Naive thymus-derived CD4-positive, alpha-beta T cell (primary cell): ENCODE results near the gene ZDHHC17. TPM values are rescaled to one million over a fixed set of nuclear protein-coding genes. Genes with fewer than 3 reads are reported as not detected.

Source experiments
- ATAC-seq: fragments of 150-1000 bp; cut with Tn5 transposase; 2 replicates; pipeline ENCODE4 v1.10.0; 2021; ENCODE audit warnings: mild to moderate bottlenecking, moderate library complexity
- CTCF ChIA-PET: fragments of 350-600 bp; sonication (Branson Sonifier 250); formaldehyde crosslinking; loops from one replicate; lab custom pipeline; 2021; ENCODE audit warnings: antibody characterized with exemption; lab: Charles Lee
- POLR2A ChIA-PET: fragments of 350-600 bp; sonication (Branson Sonifier 250); formaldehyde crosslinking; loops from one replicate; lab custom pipeline; 2021; ENCODE audit warnings: antibody characterized with exemption, inconsistent platforms; lab: Charles Lee
- DNase-seq, 9 donors: peaks; one replicate each; pipeline versions ENCODE4 v3.0.0 to v3.0.0-alpha.2; 2020 to 2022; ENCODE audit warnings: mixed read lengths in 1 of 9
- H3K27ac ChIP-seq: one replicate; pipeline ENCODE4 v1.7.0; 2013; ENCODE audit warnings: mild to moderate bottlenecking, low read depth, low read length, moderate library complexity
- H3K27me3 ChIP-seq, 2 donors: one replicate each; pipeline ENCODE4 v1.7.0; 2013; ENCODE audit warnings: low read length in 2 of 2, mild to moderate bottlenecking in 2 of 2, moderate library complexity in 2 of 2; ENCODE audit not compliant: control insufficient read depth in 2 of 2, insufficient read depth in 2 of 2
- H3K36me3 ChIP-seq, 3 experiments: 1 replicate in 2 of 3; 2 replicates in 1 of 3; pipeline ENCODE4 v1.7.0; 2013; ENCODE audit warnings: low read length in 3 of 3, mild to moderate bottlenecking in 3 of 3, moderate library complexity in 1 of 3; ENCODE audit not compliant: insufficient read depth in 3 of 3, control insufficient read depth in 2 of 3
- H3K4me1 ChIP-seq, 2 donors: one replicate each; pipeline ENCODE4 v1.7.0; 2013; ENCODE audit warnings: low read length in 2 of 2, mild to moderate bottlenecking in 2 of 2, moderate library complexity in 1 of 2; ENCODE audit not compliant: control insufficient read depth in 2 of 2, insufficient read depth in 2 of 2
- H3K4me3 ChIP-seq: 2 replicates; pipeline ENCODE4 v1.7.0; 2013; ENCODE audit warnings: mild to moderate bottlenecking, low read length
- H3K9me3 ChIP-seq, 3 experiments: 1 replicate in 2 of 3; 2 replicates in 1 of 3; pipeline ENCODE4 v1.7.0; 2013; ENCODE audit warnings: low read length in 3 of 3; ENCODE audit not compliant: control insufficient read depth in 2 of 3
- H3K27ac Mint-ChIP-seq, 9 donors: one replicate each; pipeline ENCODE4 v1.8.0; 2020 to 2022; ENCODE audit warnings: mixed read lengths in 9 of 9, mild to moderate bottlenecking in 8 of 9, moderate library complexity in 5 of 9, inconsistent platforms in 2 of 9
- H3K27me3 Mint-ChIP-seq, 5 donors: one replicate each; pipeline ENCODE4 v1.8.0; 2021 to 2022; ENCODE audit warnings: mixed read lengths in 5 of 5, mild to moderate bottlenecking in 1 of 5
- H3K36me3 Mint-ChIP-seq, 5 donors: one replicate each; pipeline ENCODE4 v1.8.0; 2020 to 2022; ENCODE audit warnings: mixed read lengths in 5 of 5, mild to moderate bottlenecking in 3 of 5, inconsistent platforms in 1 of 5
- H3K4me1 Mint-ChIP-seq, 7 donors: one replicate each; pipeline ENCODE4 v1.8.0; 2020 to 2022; ENCODE audit warnings: mixed read lengths in 7 of 7, mild to moderate bottlenecking in 3 of 7, inconsistent platforms in 1 of 7
- H3K4me3 Mint-ChIP-seq, 10 donors: one replicate each; pipeline ENCODE4 v1.8.0; 2020 to 2022; ENCODE audit warnings: mild to moderate bottlenecking in 10 of 10, mixed read lengths in 10 of 10, moderate library complexity in 6 of 10, inconsistent platforms in 2 of 10
- H3K9me3 Mint-ChIP-seq, 11 donors: one replicate each; pipeline ENCODE4 v1.8.0; 2020 to 2022; ENCODE audit warnings: mixed read lengths in 11 of 11, mild to moderate bottlenecking in 4 of 11, inconsistent platforms in 1 of 11, moderate library complexity in 1 of 11
- intact Hi-C, 2 donors: fragments of 100-400 bp; cut with micrococcal nuclease; formaldehyde crosslinking; loops; one replicate each; pipeline ENCODE4 v1.15.1; 2023
- polyA plus RNA-seq, 2 donors: library from polyadenylated mRNA; unstranded; fragments of 300-500 nt; fragmentation: Illumina TruSeq; gene quantifications; one replicate each; pipeline ENCODE4 v1.2.3, GENCODE V29; 2021
- total RNA-seq, 6 experiments: library from RNA in 5 of 6; stranded (reverse) in 5 of 6; gene quantifications; 1 replicate in 5 of 6; 2 replicates in 1 of 6; pipeline ENCODE4 v1.2.3 and lab custom pipeline; 2021 to 2026

The ZDHHC17 gene
- total and polyA plus RNA-seq, 7 experiments from 2014 or later, result 12.4 to 60.9 (median 47.9) TPM

GRCh38 chr12:76786986-76787385 is 23.1 kb downstream of the ZDHHC17 start:
- Mint-ChIP-seq H3K4me3 (no peak overlapping the region), H3K36me3 (peaks cover 4 to 34% (median 28%) of the 10 kb centered on the region in 5 donors), H3K9me3 (peaks cover 0 to 10% (median 0%) of the 10 kb centered on the region in 11 donors), H3K27me3 (no peaks in the 10 kb centered on the region), H3K27ac (no peak overlapping the region), H3K4me1 (peaks cover 2 to 66% (median 58%) of the 10 kb centered on the region in 7 donors)
- Histone ChIP-seq H3K36me3 (no peaks in the 10 kb centered on the region), H3K4me1 (no peaks in the 10 kb centered on the region), H3K27ac (no peak overlapping the region), H3K9me3 (no peaks in the 10 kb centered on the region), H3K4me3 (no peak overlapping the region), H3K27me3 (no peaks in the 10 kb centered on the region)
- DNase-seq, result no peak
- CTCF ChIA-PET, result no interaction called here
- intact Hi-C loops, result no loop called here
- ATAC-seq, result no peak
- POLR2A ChIA-PET, result interaction anchor here (2.3 kb wide), 1 partner anchor 24 kb away, joined by 6 read pairs; the partner anchor contains the start of gene ZDHHC17

GRCh38 chr12:76787689-76788088 is 23.8 kb downstream of the ZDHHC17 start:
- peaks cover 2 to 66% (median 56%) of the 10 kb centered on the region in 7 donors for H3K4me1 Mint-ChIP-seq
- Histone ChIP-seq H3K4me3 (no peak overlapping the region), H3K27ac (no peak overlapping the region), H3K4me1 (no peaks in the 10 kb centered on the region), H3K27me3 (no peaks in the 10 kb centered on the region), H3K36me3 (no peaks in the 10 kb centered on the region), H3K9me3 (no peaks in the 10 kb centered on the region)
- CTCF ChIA-PET, result interaction anchor here (0.9 kb wide), 1 partner anchor 165 kb away, joined by 3 read pairs; no protein-coding TSS in a partner anchor
- peaks cover 3 to 34% (median 24%) of the 10 kb centered on the region in 5 donors for H3K36me3 Mint-ChIP-seq
- DNase-seq, result no peak
- intact Hi-C loops, result no loop called here
- no peak overlapping the region for H3K4me3 Mint-ChIP-seq
- ATAC-seq, result no peak
- H3K27ac Mint-ChIP-seq, result peak overlapping the region in 4 of 9 donors; percentile 15 to 59 (median 40)
- peaks cover 0 to 10% (median 0%) of the 10 kb centered on the region in 11 donors for H3K9me3 Mint-ChIP-seq
- no peaks in the 10 kb centered on the region for H3K27me3 Mint-ChIP-seq
- POLR2A ChIA-PET, result interaction anchor here (2.3 kb wide), 1 partner anchor 24 kb away, joined by 6 read pairs; the partner anchor contains the start of gene ZDHHC17

- no peak overlapping the region for H3K27ac ChIP-seq
- DNase-seq, result no peak
- H3K4me1 Mint-ChIP-seq, result peaks cover 2 to 48% (median 38%) of the 10 kb centered on the region in 7 donors
- H3K4me3 Mint-ChIP-seq, result no peak overlapping the region
- intact Hi-C loops, result loop anchor here in 1 of 2 donors (2.0 kb wide), 1 partner anchor 221 kb away; no protein-coding TSS in a partner anchor
- peaks cover 0 to 10% (median 0%) of the 10 kb centered on the region in 11 donors for H3K9me3 Mint-ChIP-seq
- H3K4me1 ChIP-seq, result no peaks in the 10 kb centered on the region
- no peak overlapping the region for H3K4me3 ChIP-seq
- no peaks in the 10 kb centered on the region for H3K27me3 ChIP-seq
- H3K36me3 ChIP-seq, result no peaks in the 10 kb centered on the region
- no peaks in the 10 kb centered on the region for H3K27me3 Mint-ChIP-seq
- no peaks in the 10 kb centered on the region for H3K9me3 ChIP-seq
- H3K36me3 Mint-ChIP-seq, result peaks cover 1 to 21% (median 15%) of the 10 kb centered on the region in 5 donors
- H3K27ac Mint-ChIP-seq, result peak overlapping the region in 7 of 9 donors; percentile 23 to 80 (median 32)
- CTCF ChIA-PET, result interaction anchor here (0.7 to 5.9 kb wide), 7 partner anchors 13 to 221 kb away, joined by 3 to 88 read pairs (median 3); no protein-coding TSS in a partner anchor
- POLR2A ChIA-PET, result interaction anchor here (0.8 to 2.1 kb wide), 2 partner anchors 25 to 167 kb away, joined by 3 to 7 read pairs; no protein-coding TSS in a partner anchor
- no peak for ATAC-seq
These were observed 25.6 kb downstream of the ZDHHC17 start for GRCh38 chr12:76789335-76790050.

GRCh38 chr12:76790564-76791552 is 26.9 kb downstream of the ZDHHC17 start:
- Mint-ChIP-seq H3K9me3 (peaks cover 0 to 6% (median 0%) of the 10 kb centered on the region in 11 donors), H3K27ac (peak overlapping the region in 2 of 9 donors; percentile 19 to 25), H3K4me3 (no peak overlapping the region), H3K4me1 (peaks cover 2 to 54% (median 41%) of the 10 kb centered on the region in 7 donors), H3K36me3 (peaks cover under 1 to 16% (median 9%) of the 10 kb centered on the region in 5 donors), H3K27me3 (no peaks in the 10 kb centered on the region)
- Histone ChIP-seq H3K4me1 (no peaks in the 10 kb centered on the region), H3K36me3 (no peaks in the 10 kb centered on the region), H3K27me3 (no peaks in the 10 kb centered on the region), H3K27ac (no peak overlapping the region), H3K9me3 (no peaks in the 10 kb centered on the region), H3K4me3 (no peak overlapping the region)
- peak in 7 of 9 donors; percentile 17 to 57 (median 50) for DNase-seq
- intact Hi-C loops, result loop anchor here (1.0 to 2.0 kb wide), 6 partner anchors 27 to 220 kb away; partner anchors contain the start of gene ZDHHC17 (in 2 of the 2)
- ATAC-seq, result peak; percentile 57
- ChIA-PET POLR2A (interaction anchor here (0.8 to 2.1 kb wide), 2 partner anchors 26 to 168 kb away, joined by 3 to 7 read pairs; no protein-coding TSS in a partner anchor), CTCF (interaction anchor here (0.6 to 5.9 kb wide), 12 partner anchors 14 to 220 kb away, joined by 3 to 88 read pairs (median 4); no protein-coding TSS in a partner anchor)

- Mint-ChIP-seq H3K27ac (no peak overlapping the region), H3K4me1 (peaks cover 0 to 55% (median 46%) of the 10 kb centered on the region in 7 donors), H3K4me3 (no peak overlapping the region), H3K27me3 (no peaks in the 10 kb centered on the region), H3K36me3 (peaks cover 0 to 10% (median under 1%) of the 10 kb centered on the region in 5 donors), H3K9me3 (no peaks in the 10 kb centered on the region)
- intact Hi-C loops, result no loop called here
- Histone ChIP-seq H3K27ac (no peak overlapping the region), H3K4me3 (no peak overlapping the region), H3K9me3 (no peaks in the 10 kb centered on the region), H3K36me3 (peaks cover 0 to 1% (median 0%) of the 10 kb centered on the region in 3 experiments), H3K4me1 (no peaks in the 10 kb centered on the region), H3K27me3 (no peaks in the 10 kb centered on the region)
- DNase-seq (no peak), ATAC-seq (no peak)
- ChIA-PET CTCF (interaction anchor here (0.6 to 5.9 kb wide), 9 partner anchors 9 to 1532 kb away, joined by 3 to 88 read pairs (median 3); no protein-coding TSS in a partner anchor), POLR2A (no interaction called here)
These were observed 28.9 kb downstream of the ZDHHC17 start for GRCh38 chr12:76792828-76793227.

GRCh38 chr12:76798864-76799263 is 34.9 kb downstream of the ZDHHC17 start:
- peaks cover 0 to 24% (median 5%) of the 10 kb centered on the region in 3 experiments for H3K36me3 ChIP-seq
- CTCF ChIA-PET, result no interaction called here
- no peaks in the 10 kb centered on the region for H3K27me3 ChIP-seq
- no peak overlapping the region for H3K4me3 Mint-ChIP-seq
- DNase-seq (no peak), ATAC-seq (no peak)
- H3K27ac ChIP-seq, result no peak overlapping the region
- no peaks in the 10 kb centered on the region for H3K4me1 ChIP-seq
- POLR2A ChIA-PET, result no interaction called here
- H3K36me3 Mint-ChIP-seq, result peaks cover 8 to 64% (median 39%) of the 10 kb centered on the region in 5 donors
- H3K27me3 Mint-ChIP-seq, result no peaks in the 10 kb centered on the region
- H3K4me3 ChIP-seq, result no peak overlapping the region
- H3K9me3 Mint-ChIP-seq, result peaks cover 0 to 15% (median 10%) of the 10 kb centered on the region in 11 donors
- intact Hi-C loops, result no loop called here
- no peak overlapping the region for H3K27ac Mint-ChIP-seq
- H3K9me3 ChIP-seq, result peaks cover 0 to 4% (median 0%) of the 10 kb centered on the region in 3 experiments
- H3K4me1 Mint-ChIP-seq, result peaks cover 3 to 41% (median 19%) of the 10 kb centered on the region in 7 donors
